ENCODE results near the gene PLCL2. TPM values are rescaled to one million over a fixed set of nuclear protein-coding genes. Genes with fewer than 3 reads are reported as not detected.

Gene PLCL2
- total and polyA plus RNA-seq, 10 of the 15 experiments (the other 5 are each of a cell fraction or from before 2014, with no cell fraction given) = 7.5 to 37.3 (median 21.7) TPM

- no peak for TF ChIP-seq REST (IDR thresholded peaks at IDR 0.05; ENCODE audit: low read depth, low read length)
- no peak for TF ChIP-seq STAT3 (IDR thresholded peaks at IDR 0.05; ENCODE audit: low read depth, low read length)
- no peak for TF ChIP-seq IKZF2 (IDR thresholded peaks at IDR 0.05)
- no peak for TF ChIP-seq SP1 (IDR thresholded peaks at IDR 0.05; ENCODE audit: low read depth, low read length)
- no TSS peak for BruUV-seq (replicated peaks)
- FAIRE-seq (no peak), DNase-seq (ENCODE audit: low read depth, low spot score) (no peak), ATAC-seq (0 out of 3 replicates have a peak, but pooled peaks have one; percentile 36)
- Histone ChIP-seq H3K4me1 (ENCODE audit: control insufficient read depth, insufficient read depth, low read length) (no peaks in the 10 kb centered on the region), H3K9me3 (replicated peaks; ENCODE audit: control insufficient read depth, insufficient read depth, low read length) (no peaks in the 10 kb centered on the region), H3K36me3 (ENCODE audit: control insufficient read depth in 2 of 2, insufficient read depth in 2 of 2, low read length in 1 of 2) (no peaks in the 10 kb centered on the region; a peak in 2 of 4 replicates), H3K79me2 (ENCODE audit: control insufficient read depth, insufficient read depth, low read length) (peaks cover 48% of the 10 kb centered on the region), H3K4me2 (ENCODE audit: control insufficient read depth, insufficient read depth) (no peak overlapping the region), H3K4me3 (no peak overlapping the region), H2AFZ (ENCODE audit: control insufficient read depth, low read depth, low read length) (no peak overlapping the region), H3K9ac (ENCODE audit: control insufficient read depth, insufficient read depth, low read length) (no peak overlapping the region), H4K20me1 (ENCODE audit: control insufficient read depth, insufficient read depth) (no peaks in the 10 kb centered on the region), H3K27me3 (replicated peaks in 1 of 2; ENCODE audit: control insufficient read depth in 2 of 2, insufficient read depth in 2 of 2, low read length in 1 of 2) (no peaks in the 10 kb centered on the region), H3K27ac (ENCODE audit: control insufficient read depth, insufficient read depth) (no peak overlapping the region)
- 48% methylated on average over 1 of the region's 1 CpG for WGBS (ENCODE audit: insufficient coverage, insufficient replicate concordance, low lambda C conversion rate, missing lambda C conversion rate)
- ChIA-PET SMC1A (ENCODE audit: uncharacterized antibody, unreplicated experiment) (interaction anchor here (0.6 to 2.3 kb wide), 5 partner anchors 8 to 105 kb away, joined by 3 to 8 read pairs (median 3); no protein-coding TSS in a partner anchor), POLR2A (no interaction called here), CTCF (interaction anchor here (1.1 to 2.4 kb wide), 3 partner anchors 10 to 80 kb away, joined by 3 to 10 read pairs (median 4); no protein-coding TSS in a partner anchor), RAD21 (ENCODE audit: unreplicated experiment) (interaction anchor here (1.4 to 1.5 kb wide), 2 partner anchors 59 to 80 kb away, joined by 4 read pairs; no protein-coding TSS in a partner anchor)
- in situ Hi-C loops (cut with MboI) (no loop called here), intact Hi-C loops (cut with micrococcal nuclease; ENCODE audit: unreplicated experiment) (no loop called here)
These were observed 58.2 kb downstream of the PLCL2 start for GRCh38 chr3:16942955-16943354.

Measured in GM12878 (cell line).